HEK293 (cell line): ENCODE measurements around the gene KIF26B.

Experiments
- BCL11A ChIP-seq: fragments of 450-650 bp; formaldehyde crosslinking; IDR thresholded peaks from 2 replicates; pipeline ENCODE4 v1.5.1; 2016; ENCODE audit warnings: low read depth, missing biosample characterization, missing genetic modification characterization
- SETDB1 ChIP-seq: IDR thresholded peaks from one replicate; pipeline ENCODE4 v1.6.1; 2017; ENCODE audit warnings: mild to moderate bottlenecking, low read length, moderate library complexity, mixed read lengths; ENCODE audit not compliant: insufficient read length
- ZNF10 ChIP-seq: fragments of 450-650 bp; formaldehyde crosslinking; IDR thresholded peaks from 2 replicates; pipeline ENCODE4 v1.5.1; 2017; ENCODE audit warnings: missing biosample characterization, missing genetic modification characterization
- ZNF133 ChIP-seq: fragments of 450-650 bp; formaldehyde crosslinking; IDR thresholded peaks from 2 replicates; pipeline ENCODE4 v1.5.1; 2016; ENCODE audit warnings: missing biosample characterization, missing genetic modification characterization
- ZNF350 ChIP-seq: fragments of 450-650 bp; formaldehyde crosslinking; IDR thresholded peaks from 2 replicates; pipeline ENCODE4 v1.5.0; 2017; ENCODE audit warnings: missing biosample characterization, mild to moderate bottlenecking, missing genetic modification characterization
- ZNF423 ChIP-seq: fragments of 450-650 bp; formaldehyde crosslinking; IDR thresholded peaks from 2 replicates; pipeline ENCODE4 v1.5.1; 2016; ENCODE audit warnings: missing biosample characterization, missing genetic modification characterization
- ZNF514 ChIP-seq: fragments of 450-650 bp; formaldehyde crosslinking; IDR thresholded peaks from 2 replicates; pipeline ENCODE4 v1.5.1; 2016; ENCODE audit warnings: missing biosample characterization, missing genetic modification characterization
- ZNF658 ChIP-seq: fragments of 450-650 bp; formaldehyde crosslinking; IDR thresholded peaks from 2 replicates; pipeline ENCODE4; 2016; ENCODE audit warnings: missing biosample characterization, missing genetic modification characterization
- ZXDB ChIP-seq: fragments of 450-650 bp; formaldehyde crosslinking; IDR thresholded peaks from 2 replicates; pipeline ENCODE4 v1.5.1; 2016; ENCODE audit warnings: missing biosample characterization, missing genetic modification characterization
- TF ChIP-seq, protein P1 (sequence below): fragments of 450-650 bp; formaldehyde crosslinking; IDR thresholded peaks from 2 replicates; pipeline ENCODE4 v1.5.1; 2016; ENCODE audit warnings: missing biosample characterization, missing genetic modification characterization
- TF ChIP-seq, protein P2 (sequence below): sonication (generic); formaldehyde crosslinking; IDR thresholded peaks from 2 replicates; pipeline ENCODE4 v1.8.1; 2022; ENCODE audit warnings: mild to moderate bottlenecking, moderate library complexity, missing genetic modification reagents
- TF ChIP-seq, protein P3 (sequence below): fragments of 450-650 bp; formaldehyde crosslinking; IDR thresholded peaks from 2 replicates; pipeline ENCODE4 v1.5.1; 2017; ENCODE audit warnings: missing biosample characterization, missing genetic modification characterization

DNA sequence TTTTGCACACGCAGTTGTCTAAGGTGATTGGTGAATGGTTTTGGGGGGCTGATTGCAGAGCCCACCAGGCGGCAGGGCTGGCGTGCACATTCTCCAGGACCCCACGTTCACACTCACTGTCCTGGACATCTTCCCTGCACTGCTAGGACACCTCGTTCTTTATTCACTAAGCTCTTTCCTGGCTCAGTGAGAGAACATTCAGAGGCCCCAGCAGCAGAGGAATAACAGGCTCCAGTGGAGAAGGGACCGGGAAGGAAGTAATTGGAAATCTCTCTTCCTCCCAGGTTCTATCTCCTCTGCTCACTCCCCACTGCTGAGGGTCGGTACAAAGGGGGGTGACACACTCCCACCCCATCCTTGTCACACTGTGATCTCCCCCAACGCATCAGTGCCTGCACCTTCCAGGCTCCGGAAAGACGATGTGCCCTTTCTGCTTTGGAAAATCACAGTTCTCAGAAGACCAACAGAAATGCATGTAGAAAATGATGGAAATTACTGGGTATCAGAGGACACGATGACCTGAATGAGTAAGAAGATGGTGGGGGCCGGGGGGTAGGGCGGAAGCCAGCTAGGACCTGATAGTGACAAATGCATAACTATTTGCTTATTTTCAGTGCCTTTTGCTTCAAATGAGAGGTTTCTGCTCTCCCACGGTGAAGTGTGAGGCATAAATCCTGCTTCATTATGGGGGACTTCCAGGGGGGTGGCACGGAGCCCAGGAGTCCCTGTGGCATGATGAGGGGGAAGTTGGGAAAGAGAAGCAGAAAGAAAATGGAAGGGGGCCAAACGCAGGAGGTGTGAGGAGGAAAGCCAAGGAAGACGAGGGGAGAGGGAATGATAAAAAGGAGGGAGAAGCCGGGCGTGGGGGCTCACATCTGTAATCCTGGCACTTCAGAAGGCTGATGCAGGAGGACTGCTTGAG is 25.2 kb upstream of the KIF26B start:
- TF ChIP-seq, protein P1, sequence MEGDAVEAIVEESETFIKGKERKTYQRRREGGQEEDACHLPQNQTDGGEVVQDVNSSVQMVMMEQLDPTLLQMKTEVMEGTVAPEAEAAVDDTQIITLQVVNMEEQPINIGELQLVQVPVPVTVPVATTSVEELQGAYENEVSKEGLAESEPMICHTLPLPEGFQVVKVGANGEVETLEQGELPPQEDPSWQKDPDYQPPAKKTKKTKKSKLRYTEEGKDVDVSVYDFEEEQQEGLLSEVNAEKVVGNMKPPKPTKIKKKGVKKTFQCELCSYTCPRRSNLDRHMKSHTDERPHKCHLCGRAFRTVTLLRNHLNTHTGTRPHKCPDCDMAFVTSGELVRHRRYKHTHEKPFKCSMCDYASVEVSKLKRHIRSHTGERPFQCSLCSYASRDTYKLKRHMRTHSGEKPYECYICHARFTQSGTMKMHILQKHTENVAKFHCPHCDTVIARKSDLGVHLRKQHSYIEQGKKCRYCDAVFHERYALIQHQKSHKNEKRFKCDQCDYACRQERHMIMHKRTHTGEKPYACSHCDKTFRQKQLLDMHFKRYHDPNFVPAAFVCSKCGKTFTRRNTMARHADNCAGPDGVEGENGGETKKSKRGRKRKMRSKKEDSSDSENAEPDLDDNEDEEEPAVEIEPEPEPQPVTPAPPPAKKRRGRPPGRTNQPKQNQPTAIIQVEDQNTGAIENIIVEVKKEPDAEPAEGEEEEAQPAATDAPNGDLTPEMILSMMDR (tag by site-specific recombination): no peak
- TF ChIP-seq ZNF350 (tag by site-specific recombination) (no peak), ZNF133 (tag by site-specific recombination) (no peak), ZNF658 (tag by site-specific recombination) (no peak), ZXDB (tag by site-specific recombination) (no peak), ZNF10 (tag by site-specific recombination) (no peak), SETDB1 (no peak), ZNF423 (no peak), BCL11A (no peak), ZNF514 (tag by site-specific recombination) (no peak)
- TF ChIP-seq, protein P2, sequence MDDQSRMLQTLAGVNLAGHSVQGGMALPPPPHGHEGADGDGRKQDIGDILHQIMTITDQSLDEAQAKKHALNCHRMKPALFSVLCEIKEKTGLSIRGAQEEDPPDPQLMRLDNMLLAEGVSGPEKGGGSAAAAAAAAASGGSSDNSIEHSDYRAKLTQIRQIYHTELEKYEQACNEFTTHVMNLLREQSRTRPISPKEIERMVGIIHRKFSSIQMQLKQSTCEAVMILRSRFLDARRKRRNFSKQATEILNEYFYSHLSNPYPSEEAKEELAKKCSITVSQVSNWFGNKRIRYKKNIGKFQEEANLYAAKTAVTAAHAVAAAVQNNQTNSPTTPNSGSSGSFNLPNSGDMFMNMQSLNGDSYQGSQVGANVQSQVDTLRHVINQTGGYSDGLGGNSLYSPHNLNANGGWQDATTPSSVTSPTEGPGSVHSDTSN (CRISPR knock-in tag): no peak
- TF ChIP-seq, protein P3, sequence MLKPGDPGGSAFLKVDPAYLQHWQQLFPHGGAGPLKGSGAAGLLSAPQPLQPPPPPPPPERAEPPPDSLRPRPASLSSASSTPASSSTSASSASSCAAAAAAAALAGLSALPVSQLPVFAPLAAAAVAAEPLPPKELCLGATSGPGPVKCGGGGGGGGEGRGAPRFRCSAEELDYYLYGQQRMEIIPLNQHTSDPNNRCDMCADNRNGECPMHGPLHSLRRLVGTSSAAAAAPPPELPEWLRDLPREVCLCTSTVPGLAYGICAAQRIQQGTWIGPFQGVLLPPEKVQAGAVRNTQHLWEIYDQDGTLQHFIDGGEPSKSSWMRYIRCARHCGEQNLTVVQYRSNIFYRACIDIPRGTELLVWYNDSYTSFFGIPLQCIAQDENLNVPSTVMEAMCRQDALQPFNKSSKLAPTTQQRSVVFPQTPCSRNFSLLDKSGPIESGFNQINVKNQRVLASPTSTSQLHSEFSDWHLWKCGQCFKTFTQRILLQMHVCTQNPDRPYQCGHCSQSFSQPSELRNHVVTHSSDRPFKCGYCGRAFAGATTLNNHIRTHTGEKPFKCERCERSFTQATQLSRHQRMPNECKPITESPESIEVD: no peak
